ENCODE data around the gene RAP1B. TPM values are rescaled to one million over a fixed set of nuclear protein-coding genes. Genes with fewer than 3 reads are reported as not detected.

Gene RAP1B
- total and polyA plus RNA-seq, 9 of the 15 experiments (the other 6 are each of a cell fraction or from before 2014, with no cell fraction given) = 107 to 309 (median 170) TPM

- Histone ChIP-seq H3K27me3 (ENCODE audit: control insufficient read depth in 2 of 2, insufficient read depth in 2 of 2, low read length in 2 of 2) (no peaks in the 10 kb centered on the region), H3K27ac (ENCODE audit: extremely low read depth, low read depth, low read length) (no peak overlapping the region), H3K9ac (ENCODE audit: insufficient read depth in 1 of 2, low read depth in 2 of 2, low read length in 2 of 2) (no peak overlapping the region), H3K4me3 (no peak overlapping the region), H3K4me2 (ENCODE audit: insufficient read depth, low read length) (no peak overlapping the region), H3K4me1 (replicated peaks in 1 of 2; ENCODE audit: control insufficient read depth in 2 of 2, insufficient read depth in 2 of 2, low read length in 2 of 2) (peaks cover 5 to 13% of the 10 kb centered on the region in 2 experiments; a peak in 4 of 5 replicates), H3K9me3 (replicated peaks; ENCODE audit: control insufficient read depth, insufficient read depth, low read depth, low read length) (no peaks in the 10 kb centered on the region), H3K36me3 (ENCODE audit: control insufficient read depth, insufficient read depth, low read length) (no peaks in the 10 kb centered on the region), H3K79me2 (ENCODE audit: control insufficient read depth, insufficient read depth, low read length) (no peaks in the 10 kb centered on the region), H4K20me1 (replicated peaks; ENCODE audit: control insufficient read depth, insufficient read depth, low read length) (no peaks in the 10 kb centered on the region), H2AFZ (ENCODE audit: low read depth, low read length) (no peak overlapping the region), H3K9me1 (ENCODE audit: control insufficient read depth, insufficient read depth, low read length) (no peaks in the 10 kb centered on the region)
- ChIA-PET CTCF (ENCODE audit: low intra/inter-chr PET ratio) (no interaction called here), POLR2A (no interaction called here)
- no TSS peak for BruUV-seq (replicated peaks)
- no peak for FAIRE-seq
- intact Hi-C loops (cut with micrococcal nuclease) = no loop called here
- ATAC-seq = no peak
- in situ Hi-C loops (cut with MboI) = no loop called here
- DNase-seq (ENCODE audit: extremely low read depth in 1 of 4, low spot score in 3 of 4) = no peak
- TF ChIP-seq JUNB (CRISPR knock-in tag; conservative IDR thresholded peaks at IDR 0.05) = no peak
- no peak for TF ChIP-seq CREM (IDR thresholded peaks at IDR 0.05; ENCODE audit: low read depth)
- TF ChIP-seq ZNF431 (CRISPR knock-in tag; IDR thresholded peaks at IDR 0.05) = no peak
- no peak for TF ChIP-seq BCL6 (CRISPR knock-in tag; IDR thresholded peaks at IDR 0.05)
- no peak for TF ChIP-seq ILK (tag; IDR thresholded peaks at IDR 0.05; ENCODE audit: borderline replicate concordance, low read depth)
- TF ChIP-seq KLF1 (tag; IDR thresholded peaks at IDR 0.05) = no peak
- TF ChIP-seq ZBTB34 (CRISPR knock-in tag; IDR thresholded peaks at IDR 0.05) = no peak
- TF ChIP-seq GATA2 (CRISPR knock-in tag; IDR thresholded peaks at IDR 0.05) = no peak
- TF ChIP-seq RFX5 (IDR thresholded peaks at IDR 0.05; ENCODE audit: low read depth, low read length) = no peak
- TF ChIP-seq ELK1 (CRISPR knock-in tag; IDR thresholded peaks at IDR 0.05) = no peak
- no peak for TF ChIP-seq PTRF (tag; IDR thresholded peaks at IDR 0.05)
- no peak for TF ChIP-seq BRF1 (IDR thresholded peaks at IDR 0.05; ENCODE audit: borderline replicate concordance, extremely low read depth, insufficient read length)
- no peak for TF ChIP-seq MECOM (CRISPR knock-in tag; IDR thresholded peaks at IDR 0.05)
- no peak for TF ChIP-seq ZNF408 (CRISPR knock-in tag; IDR thresholded peaks at IDR 0.05; ENCODE audit: low read depth)
- TF ChIP-seq SUPT5H (IDR thresholded peaks at IDR 0.05) = no peak
- TF ChIP-seq U2AF1 (optimal IDR thresholded peaks at IDR 0.05; ENCODE audit: low read depth, low read length) = no peak
- no peak for TF ChIP-seq ZNF134 (CRISPR knock-in tag; conservative IDR thresholded peaks at IDR 0.05)
- no peak for TF ChIP-seq PHF8 (IDR thresholded peaks at IDR 0.05; ENCODE audit: borderline replicate concordance, low read length)
Measured at GRCh38 chr12:68674376-68674775, 63.7 kb downstream of the RAP1B start.

Data from K562 (cell line).